OCI-LY7 (cell line): ENCODE measurements around the gene BMPER. TPM values are rescaled to one million over a fixed set of nuclear protein-coding genes. Genes with fewer than 3 reads are reported as not detected.

ENCODE experiments used
- BruUV-seq: library from RNA; stranded (reverse); fragments of 400-500 nt; replicated peaks from 2 replicates; lab custom pipeline; 2021; lab: Mats Ljungman, UMichigan
- CTCF ChIA-PET: fragments of 300-600 bp; sonication (Branson Sonifier 250); formaldehyde crosslinking; loops from one replicate; lab custom pipeline; 2022; ENCODE audit warnings: antibody characterized with exemption; ENCODE audit not compliant: unreplicated experiment; lab: Charles Lee
- POLR2A ChIA-PET: fragments of 300-600 bp; sonication (Branson Sonifier 250); formaldehyde crosslinking; loops from one replicate; lab custom pipeline; 2022; ENCODE audit warnings: antibody characterized with exemption; lab: Charles Lee
- DNase-seq: peaks from one replicate; pipeline ENCODE4 v3.0.0-alpha.2; 2015; ENCODE audit warnings: low spot score
- H2AFZ ChIP-seq: fragments of 200-600 bp; sonication (generic), shearing (Covaris generic); 2 replicates; pipeline ENCODE4 v1.6.1; 2014; ENCODE audit warnings: mild to moderate bottlenecking, antibody characterized with exemption, low read length, moderate library complexity
- H3K27ac ChIP-seq: fragments of 200-600 bp; sonication (generic); 2 replicates; pipeline ENCODE4 v1.5.1; 2014; ENCODE audit warnings: mixed run types, low read depth, mild to moderate bottlenecking, moderate library complexity, low read length, inconsistent platforms; ENCODE audit not compliant: poor library complexity, severe bottlenecking
- H3K36me3 ChIP-seq: fragments of 200-600 bp; sonication (generic); 2 replicates; pipeline ENCODE4 v1.6.1; 2014; ENCODE audit warnings: mild to moderate bottlenecking, antibody characterized with exemption, low read length, moderate library complexity, mixed read lengths; ENCODE audit not compliant: insufficient read depth
- H3K4me1 ChIP-seq: fragments of 200-600 bp; sonication (generic); 2 replicates; pipeline ENCODE4 v1.5.1; 2014; ENCODE audit warnings: mild to moderate bottlenecking, low read length; ENCODE audit not compliant: insufficient read depth, poor library complexity, severe bottlenecking
- H3K4me2 ChIP-seq: fragments of 200-600 bp; sonication (generic); 2 replicates; pipeline ENCODE4 v1.6.1; 2014; ENCODE audit warnings: mild to moderate bottlenecking, low read length
- H3K4me3 ChIP-seq: fragments of 200-600 bp; sonication (generic); 2 replicates; pipeline ENCODE4 v1.5.1; 2014; ENCODE audit warnings: mild to moderate bottlenecking, low read depth, low read length; ENCODE audit not compliant: poor library complexity, severe bottlenecking
- H3K79me2 ChIP-seq: fragments of 200-600 bp; sonication (generic); 2 replicates; pipeline ENCODE4 v1.6.1; 2016; ENCODE audit warnings: low read depth, mild to moderate bottlenecking, low read length, moderate library complexity, mixed read lengths; ENCODE audit not compliant: insufficient read depth
- H3K9me2 ChIP-seq: fragments of 200-600 bp; sonication (generic); 2 replicates; pipeline ENCODE4 v1.6.1; 2016; ENCODE audit warnings: mild to moderate bottlenecking, low read length, mixed read lengths; ENCODE audit not compliant: insufficient read depth
- H3K9me3 ChIP-seq: fragments of 200-600 bp; sonication (generic); 2 replicates; pipeline ENCODE4 v1.6.1; 2014; ENCODE audit warnings: mild to moderate bottlenecking, mixed run types, low read length, mixed read lengths
- H4K20me1 ChIP-seq: fragments of 200-600 bp; sonication (generic); 2 replicates; pipeline ENCODE4 v1.6.1; 2014; ENCODE audit warnings: mild to moderate bottlenecking, antibody characterized with exemption, low read length, moderate library complexity, mixed read lengths; ENCODE audit not compliant: insufficient read depth
- CTCF ChIP-seq: fragments of 200-600 bp; sonication (generic); conservative IDR thresholded peaks from 2 replicates; pipeline ENCODE4 v1.5.1; 2014; ENCODE audit warnings: mild to moderate bottlenecking, antibody characterized with exemption, low read length, moderate library complexity, mixed read lengths
- EZH2phosphoT487 ChIP-seq: fragments of 200-600 bp; sonication (generic); IDR thresholded peaks from 2 replicates; pipeline ENCODE4 v1.6.1; 2018; ENCODE audit warnings: low read depth, borderline replicate concordance, mild to moderate bottlenecking, mixed run types, antibody characterized with exemption, low read length, moderate library complexity, mixed read lengths
- intact Hi-C: fragments of 100-400 bp; cut with micrococcal nuclease; formaldehyde crosslinking; loops from one replicate; pipeline ENCODE4 v1.10.0; 2022; ENCODE audit not compliant: unreplicated experiment
- total RNA-seq, 2 experiments: library from RNA; depleted of rRNA in 1 of 2; stranded (reverse); fragments of >200 nt in 1 of 2; shearing (Covaris generic) in 1 of 2; gene quantifications; 2 replicates each; pipeline ENCODE4 v1.2.3, GENCODE V29; 2014 to 2022

The BMPER gene
- total RNA-seq, 2 experiments from 2014 or later: not detected

DNA sequence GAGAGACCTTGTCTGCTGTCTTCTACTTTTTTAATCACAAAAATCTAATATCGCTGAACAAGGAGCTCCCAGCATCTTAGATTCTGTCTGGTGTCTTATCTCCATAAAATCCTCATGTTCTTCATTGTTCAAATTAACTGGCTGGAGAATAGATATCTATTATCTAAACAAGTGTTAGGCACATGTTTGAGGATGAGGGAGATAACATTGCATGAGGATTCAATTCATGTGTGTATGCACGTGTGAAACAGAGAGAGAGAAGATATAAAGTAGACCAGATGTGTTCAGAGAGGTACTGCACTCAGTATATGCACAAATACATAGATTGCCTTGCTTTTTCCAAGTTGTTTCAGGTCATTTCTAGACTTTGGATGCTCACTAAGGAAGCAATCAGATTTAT lies 5.4 kb downstream of the BMPER start:
- no peak for DNase-seq
- Histone ChIP-seq H3K27ac (no peak overlapping the region), H3K4me3 (no peak overlapping the region), H2AFZ (no peak overlapping the region), H3K4me2 (no peak overlapping the region), H3K9me3 (no peaks in the 10 kb centered on the region), H3K79me2 (no peaks in the 10 kb centered on the region), H3K36me3 (no peaks in the 10 kb centered on the region), H3K4me1 (no peaks in the 10 kb centered on the region), H4K20me1 (no peaks in the 10 kb centered on the region), H3K9me2 (no peaks in the 10 kb centered on the region)
- BruUV-seq: no TSS peak
- TF ChIP-seq EZH2phosphoT487 (no peak), CTCF (no peak)
- intact Hi-C loops: no loop called here
- CTCF ChIA-PET: no interaction called here
- POLR2A ChIA-PET: no interaction called here

DNA sequence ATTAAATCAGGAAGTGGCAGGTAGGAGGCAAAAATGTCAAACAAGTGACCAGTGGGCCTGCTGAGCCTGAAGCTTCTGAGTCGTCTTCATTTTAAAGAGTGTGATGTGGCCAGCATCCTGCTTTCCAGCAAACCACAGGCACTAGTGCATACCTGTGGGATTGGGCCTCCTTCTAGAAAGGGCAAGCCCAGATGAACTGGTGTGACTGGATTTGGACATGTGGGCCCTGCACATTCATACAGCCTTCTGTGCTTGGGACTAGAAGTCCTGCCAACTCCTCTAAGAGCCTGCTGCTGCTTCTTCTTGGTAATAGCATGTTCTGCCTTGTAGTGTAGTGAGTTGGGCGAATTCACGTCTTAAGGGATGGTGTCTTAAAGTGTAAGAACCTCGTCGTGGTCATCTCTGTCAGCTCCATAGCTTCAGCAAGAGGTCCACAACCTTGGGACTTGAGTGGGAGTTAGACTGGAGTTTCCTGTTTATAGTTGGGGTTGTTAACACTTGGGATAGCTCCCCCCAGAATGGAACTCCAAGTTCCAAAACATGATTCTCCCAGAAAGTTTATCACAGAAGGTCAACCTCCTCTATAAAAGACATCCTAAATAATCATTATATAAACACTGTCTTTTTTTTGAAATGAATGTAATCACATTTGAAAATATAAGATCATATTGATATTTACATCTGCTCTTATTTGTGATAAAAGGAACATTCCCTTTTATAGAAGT lies 11.2 kb downstream of the BMPER start:
- no TSS peak for BruUV-seq
- Histone ChIP-seq H3K36me3 (no peaks in the 10 kb centered on the region), H3K27ac (no peak overlapping the region), H3K4me1 (no peaks in the 10 kb centered on the region), H3K4me2 (no peak overlapping the region), H3K4me3 (no peak overlapping the region), H4K20me1 (no peaks in the 10 kb centered on the region), H3K9me2 (no peaks in the 10 kb centered on the region), H2AFZ (no peak overlapping the region), H3K79me2 (no peaks in the 10 kb centered on the region), H3K9me3 (no peaks in the 10 kb centered on the region)
- TF ChIP-seq EZH2phosphoT487 (no peak), CTCF (no peak)
- ChIA-PET POLR2A (interaction anchor here (0.6 kb wide), 1 partner anchor 139 kb away, joined by 5 read pairs; no protein-coding TSS in a partner anchor), CTCF (no interaction called here)
- intact Hi-C loops: no loop called here
- no peak for DNase-seq

DNA sequence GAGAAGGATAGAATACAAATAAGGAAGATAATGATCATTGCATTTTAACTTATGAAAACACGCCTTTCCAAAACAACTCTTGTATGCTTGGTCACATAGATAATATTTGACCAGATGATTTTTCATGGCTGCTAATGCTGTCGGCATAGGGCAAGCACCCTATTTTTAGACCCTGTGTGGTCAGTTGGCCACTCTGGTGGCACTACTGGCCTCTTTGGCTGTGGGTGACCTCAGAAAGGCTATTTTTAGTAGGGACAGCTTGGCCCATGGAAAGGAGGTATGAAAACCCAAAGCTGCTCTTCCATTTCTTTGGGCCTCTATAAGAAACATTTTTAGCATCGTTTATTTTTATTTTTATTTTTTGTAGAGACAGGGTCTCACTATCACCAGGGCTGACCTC lies 12.3 kb downstream of the BMPER start:
- ChIA-PET CTCF (no interaction called here), POLR2A (no interaction called here)
- no peaks in the 10 kb centered on the region for H3K9me3 ChIP-seq
- no peak overlapping the region for H2AFZ ChIP-seq
- no peaks in the 10 kb centered on the region for H3K4me1 ChIP-seq
- no peak overlapping the region for H3K27ac ChIP-seq
- BruUV-seq: no TSS peak
- TF ChIP-seq EZH2phosphoT487 (no peak), CTCF (no peak)
- H3K79me2 ChIP-seq: no peaks in the 10 kb centered on the region
- H3K4me3 ChIP-seq: no peak overlapping the region
- H3K36me3 ChIP-seq: no peaks in the 10 kb centered on the region
- no peak for DNase-seq
- H3K4me2 ChIP-seq: no peak overlapping the region
- intact Hi-C loops: no loop called here
- no peaks in the 10 kb centered on the region for H3K9me2 ChIP-seq
- no peaks in the 10 kb centered on the region for H4K20me1 ChIP-seq
